Measurements from ENCODE around the gene CHEK2.
"Not testable (repeated sequence)": the region's sequence is repeated elsewhere in the genome, so short reads cannot be mapped to it uniquely, and the experiment has no call there.

The CHEK2 gene

DNA sequence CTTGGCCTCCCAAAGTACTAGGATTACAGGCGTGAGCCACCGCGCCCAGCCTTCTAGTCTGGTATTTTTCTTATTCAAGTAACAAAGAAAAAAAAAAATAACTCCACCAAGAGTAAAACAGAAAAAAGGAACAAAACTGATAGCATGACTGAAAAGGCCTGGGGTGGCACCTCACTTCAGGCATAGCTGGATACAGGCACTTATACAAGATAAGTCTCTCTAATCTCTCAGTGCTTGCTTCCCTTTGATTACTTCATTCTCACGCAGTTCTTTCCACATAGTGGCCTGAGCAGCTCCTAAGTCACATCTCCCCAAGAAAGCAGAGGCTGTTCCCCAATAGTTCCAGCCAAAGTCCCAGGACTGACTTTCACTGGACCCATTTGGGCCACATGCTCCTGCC lies 58.7 kb downstream of the CHEK2 start:
- not testable (repeated sequence) for DNase-seq

DNA sequence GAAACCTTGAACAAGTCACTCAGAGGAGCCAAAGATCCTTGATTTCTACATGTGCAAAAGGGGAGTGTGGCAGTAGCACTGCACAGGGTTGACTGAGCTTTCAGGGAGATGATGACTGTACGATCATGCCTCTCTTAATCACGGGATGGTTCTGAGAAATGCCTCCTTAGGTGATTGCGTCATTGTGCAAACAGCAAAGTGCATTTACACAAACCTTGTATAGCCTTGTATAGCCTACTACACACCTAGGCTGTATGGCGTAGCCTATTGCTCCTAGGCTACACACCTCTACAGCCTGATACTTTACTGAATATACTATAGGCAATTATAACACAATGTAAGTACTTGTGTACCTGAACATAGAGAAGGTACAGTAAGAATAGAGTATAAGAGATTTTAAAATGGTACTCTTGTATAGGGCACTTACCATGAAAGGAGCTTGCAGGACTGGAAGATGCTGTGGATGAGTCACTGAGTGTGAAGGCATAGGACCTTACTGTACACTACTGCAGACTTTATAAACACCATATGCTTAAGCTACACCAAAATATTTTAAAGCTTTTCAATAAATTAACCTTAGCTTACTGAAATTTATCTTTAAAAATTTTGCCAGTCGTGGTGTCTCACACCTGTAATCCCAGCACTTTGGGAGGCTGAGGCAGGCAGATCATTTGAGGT lies 60.7 kb downstream of the CHEK2 start:
- DNase-seq = not testable (repeated sequence)

DNA sequence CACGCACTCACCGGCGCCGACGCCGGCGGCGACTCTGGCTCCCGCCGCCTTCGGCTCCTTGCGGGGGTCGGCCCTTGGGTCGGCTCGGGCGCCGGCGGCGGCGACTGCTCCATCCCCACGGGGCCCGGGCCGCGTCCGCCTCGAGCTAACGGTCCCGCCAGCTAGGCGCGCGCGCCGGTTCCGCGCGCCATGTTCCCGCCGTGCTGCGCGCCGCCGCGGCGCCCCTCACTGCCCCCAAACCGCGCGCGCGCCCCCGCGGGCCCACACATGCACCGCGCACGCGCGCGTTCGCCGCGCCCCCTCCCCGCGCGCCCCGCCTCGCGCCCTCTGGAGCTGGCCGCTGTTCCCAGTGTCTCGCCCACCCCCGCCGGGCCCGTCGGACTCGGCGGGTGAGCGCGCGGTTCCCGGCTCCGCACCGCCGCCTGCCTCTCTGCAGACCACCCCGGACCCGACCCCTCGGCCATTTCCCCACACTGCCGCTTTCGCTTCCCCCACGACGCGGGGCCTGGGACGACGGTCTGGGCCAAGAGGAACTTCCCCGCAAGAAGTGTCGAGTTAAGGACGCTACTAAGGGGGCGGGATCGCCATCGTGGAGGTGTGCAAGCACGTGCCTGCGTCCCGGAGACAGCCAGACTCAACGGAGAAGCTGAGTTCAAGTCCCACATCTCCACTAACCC lies 61.9 kb downstream of the CHEK2 start, which contains the start of gene TTC28:
TSS of gene TTC28 (minus strand) at position 230 of the 677 bp plus-strand sequence. CDS start at position 113, 117 bp downstream.
- peak; percentile 47 for DNase-seq

DNA sequence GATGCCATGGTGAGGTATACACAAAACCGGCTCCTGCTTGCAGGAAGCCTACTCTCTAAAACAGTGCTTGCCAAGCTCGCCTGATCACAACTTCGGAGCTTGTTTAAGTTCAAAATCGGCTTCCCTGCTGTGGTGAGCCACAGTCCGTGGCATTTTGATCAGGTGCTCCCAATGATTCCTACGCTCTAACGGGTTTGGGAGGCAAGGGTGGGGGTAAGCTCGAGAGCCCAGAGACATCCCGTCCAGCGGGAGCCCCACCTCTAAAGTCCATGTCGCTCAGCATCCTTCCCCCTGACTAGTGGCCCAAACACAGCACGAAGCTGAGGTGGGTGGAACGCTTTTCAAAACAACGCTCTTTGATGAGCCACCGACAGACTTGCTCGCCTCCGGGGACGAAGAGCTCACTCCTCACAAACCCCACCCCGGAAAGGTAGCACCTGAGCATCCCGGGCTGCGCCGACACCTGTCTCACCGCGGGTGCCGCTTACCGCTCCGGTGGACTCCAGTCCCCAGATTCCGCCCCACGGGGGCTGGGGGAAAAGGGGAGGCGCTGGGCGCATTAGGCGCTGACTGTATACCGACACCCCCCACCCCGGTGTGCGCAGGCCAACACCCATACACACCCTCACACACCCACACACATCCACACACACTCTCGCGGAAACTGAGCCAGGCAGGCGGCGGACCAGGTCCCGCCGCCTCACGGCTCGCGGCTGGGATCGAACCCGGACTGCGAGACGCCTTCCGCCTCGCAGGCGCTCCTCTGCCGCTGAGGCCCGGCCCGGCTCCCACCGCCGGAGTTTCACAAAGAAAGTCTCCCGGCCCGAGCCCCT lies 62.6 kb downstream of the CHEK2 start:
- not testable (repeated sequence) for DNase-seq

DNA sequence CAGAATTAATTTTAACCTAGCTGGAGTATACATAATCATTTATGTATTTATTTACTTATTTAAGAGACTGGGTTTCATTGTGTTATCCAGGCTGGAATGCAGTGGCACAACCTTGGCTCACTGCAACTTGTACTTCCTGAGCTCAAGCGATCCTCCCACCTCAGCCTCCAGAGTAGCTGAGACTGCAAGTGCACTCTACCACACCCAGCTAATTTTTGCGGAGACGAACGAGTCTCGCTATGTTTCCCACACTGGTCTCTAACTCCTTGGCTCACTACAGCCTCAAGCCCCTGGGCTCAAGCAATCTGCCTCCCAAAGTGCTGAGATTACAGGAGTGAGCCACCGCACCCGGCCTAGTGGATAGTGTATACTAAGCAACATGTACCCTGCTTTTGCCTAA lies 63.5 kb downstream of the CHEK2 start:
- not testable (repeated sequence) for DNase-seq

DNA sequence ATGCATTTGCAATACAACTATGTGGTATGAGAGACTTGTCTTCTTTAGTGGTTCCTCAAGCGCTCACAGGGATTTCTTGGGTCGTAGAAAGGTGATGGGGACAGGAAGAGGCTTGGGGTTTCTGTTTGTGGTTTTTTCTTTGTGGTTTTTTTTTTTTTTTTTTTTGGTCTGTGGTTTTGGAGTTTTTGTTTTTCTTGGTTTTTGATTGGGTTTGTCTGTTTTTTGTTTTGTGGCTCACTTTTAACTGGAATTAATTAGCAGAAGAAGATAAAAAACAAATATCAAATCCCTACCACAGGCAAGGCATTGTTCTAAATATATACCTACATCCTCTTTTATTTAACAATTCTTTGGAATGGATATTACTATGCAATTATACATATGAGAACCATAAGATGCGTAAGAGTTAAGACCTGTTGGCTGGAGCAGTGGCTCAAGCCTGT lies 67.5 kb downstream of the CHEK2 start:
- DNase-seq = peak; percentile 48

DNA sequence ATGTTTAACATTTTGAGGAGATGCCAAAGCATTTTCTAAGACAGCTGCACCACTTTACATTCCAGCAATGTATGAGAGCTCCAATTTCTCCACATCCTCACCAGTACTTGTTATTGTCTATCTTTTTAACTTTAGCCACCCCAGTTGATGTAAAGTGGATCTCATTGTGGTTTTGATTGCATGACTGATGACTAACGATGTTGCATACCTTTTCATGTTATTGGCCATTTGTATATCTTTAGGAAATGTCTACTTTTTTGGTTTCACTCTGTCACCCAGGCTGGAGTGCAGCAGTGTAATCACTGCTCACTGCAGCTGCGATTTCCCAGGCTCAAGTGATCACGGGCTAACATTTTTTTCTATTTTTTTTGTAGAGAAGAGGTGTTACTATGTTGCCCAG lies 70.9 kb downstream of the CHEK2 start:
- no peak for DNase-seq

DNA sequence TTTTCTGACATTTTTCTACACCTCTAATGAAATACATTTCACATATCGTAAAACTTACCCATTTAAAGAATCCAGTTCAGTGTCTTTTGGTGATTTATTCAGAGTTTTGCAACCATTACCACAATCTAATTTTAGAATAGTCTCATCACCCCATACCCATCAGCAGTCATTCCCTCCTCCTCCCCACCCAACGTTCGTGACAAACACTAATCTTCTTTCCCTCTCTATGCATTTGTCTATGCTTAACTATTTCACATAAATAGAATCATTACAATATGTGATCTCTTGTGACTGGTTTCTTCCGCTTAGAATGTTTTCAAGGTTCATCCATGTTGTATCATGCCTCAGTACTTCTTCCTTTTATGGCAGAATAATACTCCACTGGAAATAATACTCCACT lies 71.5 kb downstream of the CHEK2 start:
- DNase-seq = no peak

DNA sequence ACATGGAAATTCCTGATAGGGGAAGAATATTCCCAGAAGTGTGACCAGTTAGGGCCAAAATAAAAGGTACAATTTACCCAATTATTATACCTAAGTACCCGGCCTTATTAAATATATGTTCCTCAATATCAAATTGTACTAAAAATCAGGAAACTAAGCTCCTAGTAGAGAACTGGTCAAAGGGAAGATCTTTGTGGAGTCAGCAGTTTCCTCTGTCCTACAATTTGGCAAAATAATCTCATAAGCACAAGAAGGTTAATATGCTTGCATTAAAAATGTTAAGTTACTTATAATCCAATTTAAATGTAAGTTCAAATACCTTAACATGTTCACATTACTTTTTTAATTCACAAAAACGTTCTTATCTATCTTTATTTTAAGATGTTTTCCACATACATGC lies 72.2 kb downstream of the CHEK2 start:
- no peak for DNase-seq

DNA sequence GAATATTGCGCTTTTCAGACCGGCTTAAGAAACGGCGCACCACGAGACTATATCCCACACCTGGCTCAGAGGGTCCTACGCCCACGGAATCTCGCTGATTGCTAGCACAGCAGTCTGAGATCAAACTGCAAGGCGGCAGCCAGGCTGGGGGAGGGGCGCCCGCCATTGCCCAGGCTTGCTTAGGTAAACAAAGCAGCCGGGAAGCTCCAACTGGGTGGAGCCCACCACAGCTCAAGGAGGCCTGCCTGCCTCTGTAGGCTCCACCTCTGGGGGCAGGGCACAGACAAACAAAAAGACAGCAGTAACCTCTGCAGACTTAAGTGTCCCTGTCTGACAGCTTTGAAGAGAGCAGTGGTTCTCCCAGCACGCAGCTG lies 78.1 kb downstream of the CHEK2 start:
- not testable (repeated sequence) for DNase-seq

DNA sequence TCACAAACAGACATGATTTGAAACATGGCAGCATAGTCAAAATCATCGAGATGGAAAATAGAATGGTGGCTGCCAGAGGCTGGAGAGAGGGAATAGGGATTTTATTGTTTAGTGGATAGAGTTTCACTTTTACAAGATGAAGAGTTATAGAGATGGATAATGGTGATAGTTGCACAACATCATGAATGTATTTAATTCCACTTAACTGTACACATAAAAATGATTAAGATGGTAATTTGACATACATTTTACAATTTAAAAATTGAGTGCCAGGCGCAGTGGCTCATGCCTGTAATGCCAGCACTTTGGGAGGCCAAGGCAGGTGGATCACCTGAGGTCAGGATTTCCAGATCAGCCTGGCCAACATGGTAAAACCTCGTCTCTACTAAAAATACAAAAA lies 83.2 kb downstream of the CHEK2 start:
- no peak for DNase-seq

DNA sequence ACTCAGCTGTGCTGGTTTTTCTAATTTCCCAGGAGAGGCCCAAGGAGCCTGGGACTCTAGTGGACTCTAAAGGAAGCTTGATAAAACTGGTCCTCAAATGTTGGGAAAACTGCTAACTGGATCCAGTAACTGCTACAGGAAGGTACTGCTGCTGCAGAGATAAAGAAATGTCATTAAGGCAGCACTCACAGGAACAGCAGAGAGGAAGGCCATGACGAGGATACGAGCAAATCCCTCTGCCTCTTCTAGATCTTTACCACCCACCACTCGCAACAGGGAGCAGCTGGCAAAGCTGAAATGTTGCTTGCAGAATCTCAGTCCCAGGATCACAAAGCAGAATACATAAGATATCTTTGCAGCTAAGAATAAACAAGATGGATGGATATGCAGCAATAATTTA lies 85.4 kb downstream of the CHEK2 start:
- no peak for DNase-seq

DNA sequence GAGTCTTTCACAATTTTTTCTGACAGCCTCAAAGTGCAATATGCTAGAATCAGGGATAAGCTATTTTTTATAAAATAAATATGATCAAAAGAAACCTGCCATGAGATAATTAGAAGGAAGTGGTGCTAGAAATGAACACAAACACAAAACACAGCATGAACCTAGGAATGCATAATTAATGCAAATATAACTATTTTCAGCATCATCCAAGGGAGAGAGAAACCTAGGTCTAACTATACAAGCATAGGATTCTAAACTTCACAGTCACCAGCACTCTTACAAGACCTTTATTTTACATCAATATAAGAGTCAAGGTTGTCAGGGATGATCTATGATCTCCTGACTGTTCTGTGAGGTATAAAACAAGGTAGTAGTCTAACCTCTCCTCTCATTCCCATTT lies 91.2 kb downstream of the CHEK2 start:
- DNase-seq = no peak

DNA sequence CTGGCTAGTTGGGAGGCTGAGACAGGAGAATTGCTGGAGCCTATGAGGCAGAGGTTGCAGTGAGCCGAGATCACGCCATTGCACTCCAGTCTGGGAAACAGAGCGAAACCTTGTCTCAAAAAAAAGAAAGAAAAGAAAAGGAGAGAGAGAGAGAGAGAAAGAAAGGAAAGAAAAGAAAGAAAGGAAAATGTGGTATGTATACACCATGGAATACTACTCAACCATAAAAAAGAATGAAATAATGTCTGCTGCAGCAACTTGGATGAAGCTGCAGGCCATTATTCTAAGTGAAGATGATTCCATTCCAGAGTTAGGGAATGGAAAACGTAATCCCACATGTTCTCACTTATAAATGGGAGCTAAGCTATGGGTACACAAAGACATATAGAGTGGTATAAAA lies 92.8 kb downstream of the CHEK2 start:
- DNase-seq = no peak

DNA sequence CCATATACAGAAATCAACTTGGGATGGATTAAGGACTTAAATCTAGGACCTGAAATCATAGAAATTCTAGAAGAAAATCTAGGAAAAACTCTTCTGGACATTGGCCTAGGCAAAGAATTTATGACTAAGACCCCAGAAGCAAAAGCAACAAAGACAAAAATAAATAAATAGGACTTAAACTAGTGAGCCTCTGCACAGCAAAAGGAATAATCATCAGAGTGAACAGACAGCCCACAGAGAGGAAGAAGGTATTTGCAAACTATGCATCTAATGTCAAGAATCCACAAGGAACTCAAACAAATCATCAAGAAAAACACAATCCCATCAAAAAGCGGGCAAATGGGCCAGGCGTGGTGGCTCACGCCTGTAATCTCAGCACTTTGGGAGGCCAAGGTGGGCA lies 94.4 kb downstream of the CHEK2 start:
- DNase-seq = no peak

DNA sequence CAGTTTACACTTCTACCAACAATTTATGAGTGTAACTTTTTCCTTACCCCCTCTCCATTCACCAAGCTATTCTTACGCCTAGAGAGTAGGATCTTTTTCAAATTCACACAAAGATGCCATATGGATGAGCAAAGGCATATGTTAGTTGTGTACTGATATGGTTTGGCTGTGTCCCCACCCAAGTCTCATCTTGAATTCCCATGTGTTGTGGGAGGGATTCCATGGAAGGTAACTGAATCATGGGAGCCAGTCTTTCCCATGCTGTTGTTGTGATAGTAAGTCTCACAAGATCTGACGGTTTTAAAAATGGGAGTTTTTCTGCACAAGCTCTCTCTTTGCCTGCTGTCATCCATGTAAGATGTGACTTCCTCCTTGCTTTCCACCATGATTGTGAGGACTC lies 102.3 kb downstream of the CHEK2 start:
- no peak for DNase-seq
